ENCODE measurements around the gene UNC5C.

Gene UNC5C

DNA sequence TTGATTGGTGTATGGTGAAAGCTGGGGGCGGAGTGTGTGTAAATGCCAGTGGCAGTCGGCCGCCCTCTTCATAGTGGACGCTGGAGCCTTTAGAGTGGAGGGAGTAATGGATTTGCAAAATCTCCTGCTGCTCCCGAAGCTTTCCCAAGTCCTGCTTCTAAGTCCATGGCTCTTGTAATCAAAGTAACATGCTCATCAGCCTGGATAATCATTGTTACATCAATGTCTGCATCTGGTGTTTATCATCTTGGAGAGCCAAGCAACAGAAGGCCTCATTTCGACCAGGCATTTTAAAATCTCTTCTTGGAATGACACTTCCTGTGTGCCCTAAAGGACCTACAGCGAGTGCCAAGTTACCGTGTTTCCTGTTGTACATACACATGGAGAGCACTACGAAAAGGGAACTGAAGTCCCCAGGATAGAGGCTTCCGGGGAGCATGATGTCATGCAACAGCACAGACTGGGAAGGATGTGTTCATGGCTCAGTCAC lies 32.2 kb downstream of the UNC5C start:
- DNase-seq: no peak

DNA sequence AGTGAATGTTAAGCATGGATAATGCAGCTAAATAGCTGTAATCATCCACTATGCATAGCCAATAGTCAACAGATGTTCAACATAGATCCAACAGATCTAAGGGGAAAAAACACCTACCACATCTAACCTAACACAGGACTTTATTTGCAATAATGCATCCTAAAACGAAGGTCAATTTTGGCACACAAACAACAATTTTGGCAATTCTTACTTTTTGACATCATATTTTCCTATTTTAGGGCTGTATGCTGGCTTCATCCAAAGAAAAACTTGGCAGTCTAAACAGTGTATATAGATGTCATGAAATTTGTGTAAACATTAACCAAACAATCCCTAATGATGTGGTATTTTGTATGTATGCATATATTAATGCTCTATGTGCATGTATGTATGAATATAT lies 33.2 kb downstream of the UNC5C start:
- DNase-seq: no peak

DNA sequence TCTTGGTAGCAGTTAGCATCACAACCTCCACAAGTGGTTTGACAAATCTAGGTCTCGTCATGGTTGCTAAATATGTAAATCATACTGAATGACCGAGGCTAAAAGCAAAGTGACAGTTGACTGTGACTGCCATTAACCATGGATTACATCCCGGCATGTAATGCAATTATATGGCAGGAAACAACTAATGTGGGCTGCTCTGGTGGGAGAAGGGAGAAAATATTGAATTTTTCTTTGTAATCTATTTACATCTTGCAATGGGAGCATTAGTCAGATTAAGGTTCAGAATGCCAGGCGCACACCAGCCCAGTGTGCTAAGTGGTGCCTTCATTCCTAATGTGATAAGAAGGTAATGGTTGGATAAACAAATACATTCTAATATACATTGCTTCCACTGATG lies 35.8 kb downstream of the UNC5C start:
- DNase-seq: no peak

DNA sequence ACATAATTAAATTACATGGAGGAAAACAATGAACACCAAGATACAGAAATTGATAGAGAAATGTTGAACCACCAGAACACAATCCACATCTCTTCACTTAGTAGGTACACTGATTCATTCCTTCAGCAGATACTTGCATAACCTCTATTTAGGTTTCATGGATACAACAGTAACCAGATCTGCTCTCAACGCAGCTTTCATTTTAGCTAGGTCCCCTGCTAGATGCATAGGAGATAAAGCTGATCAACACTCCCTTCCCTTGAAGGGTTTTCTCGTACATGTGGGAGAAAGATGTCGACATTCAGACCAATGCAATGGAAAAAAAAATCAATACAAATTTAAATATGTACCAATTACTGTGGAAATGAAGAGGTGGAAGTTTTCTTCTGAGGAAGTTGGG lies 37.3 kb downstream of the UNC5C start:
- DNase-seq: no peak

DNA sequence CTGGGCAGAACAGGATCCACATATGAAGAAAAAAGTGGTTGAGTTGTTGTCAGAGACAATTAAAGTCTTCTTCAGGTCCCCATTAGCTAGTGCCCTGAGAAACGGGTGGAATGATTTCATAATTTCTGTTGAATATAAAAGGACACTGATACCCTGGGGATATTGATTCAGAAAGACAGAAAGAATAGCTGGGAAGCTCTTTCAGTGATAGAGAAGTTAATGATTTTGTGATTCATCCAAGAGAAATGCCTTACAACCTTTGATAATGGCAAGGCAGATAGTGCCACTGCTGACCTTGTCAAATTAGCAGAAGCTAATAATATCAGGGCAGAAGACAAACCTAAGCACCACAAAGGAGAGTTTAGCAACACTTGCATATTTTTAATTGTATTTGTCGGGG lies 37.9 kb downstream of the UNC5C start:
- DNase-seq: no peak

DNA sequence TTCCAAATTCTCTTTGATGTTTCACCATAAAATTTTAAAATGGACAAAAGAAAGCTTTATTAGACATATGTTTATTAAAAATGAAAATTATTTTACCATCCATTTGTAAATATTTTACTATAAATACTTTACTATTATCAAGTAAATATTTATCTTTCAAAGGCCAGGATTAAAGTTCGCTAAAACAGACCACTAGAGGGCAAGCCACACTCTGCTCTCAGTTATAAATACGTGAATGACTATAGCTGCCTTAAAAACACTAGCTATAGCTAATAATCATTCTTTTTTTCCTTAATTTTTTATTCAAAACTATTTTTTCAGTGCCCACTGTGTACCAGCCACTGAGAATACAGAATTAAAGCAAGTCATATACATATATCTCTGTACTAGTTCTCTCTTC lies 38.6 kb downstream of the UNC5C start:
- DNase-seq: no peak

DNA sequence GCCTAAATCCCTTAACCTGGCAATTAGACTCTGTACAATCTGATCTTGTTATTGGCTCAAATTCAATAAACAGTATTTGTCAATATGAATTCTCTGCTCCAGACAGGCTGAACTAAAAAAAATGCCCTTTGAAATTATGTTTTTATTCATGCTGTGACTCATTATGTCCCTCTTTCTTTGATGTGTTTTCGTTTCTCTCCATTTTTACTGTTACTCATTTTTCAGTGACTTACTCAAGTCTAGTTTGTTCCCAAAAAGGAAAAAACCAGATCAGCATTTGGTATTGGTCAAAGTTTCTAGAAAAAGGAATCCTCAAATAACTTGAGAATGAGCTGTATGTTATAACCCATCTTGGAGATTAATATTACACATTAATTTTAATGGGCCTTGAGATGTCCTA lies 40.4 kb downstream of the UNC5C start:
- no peak for DNase-seq

DNA sequence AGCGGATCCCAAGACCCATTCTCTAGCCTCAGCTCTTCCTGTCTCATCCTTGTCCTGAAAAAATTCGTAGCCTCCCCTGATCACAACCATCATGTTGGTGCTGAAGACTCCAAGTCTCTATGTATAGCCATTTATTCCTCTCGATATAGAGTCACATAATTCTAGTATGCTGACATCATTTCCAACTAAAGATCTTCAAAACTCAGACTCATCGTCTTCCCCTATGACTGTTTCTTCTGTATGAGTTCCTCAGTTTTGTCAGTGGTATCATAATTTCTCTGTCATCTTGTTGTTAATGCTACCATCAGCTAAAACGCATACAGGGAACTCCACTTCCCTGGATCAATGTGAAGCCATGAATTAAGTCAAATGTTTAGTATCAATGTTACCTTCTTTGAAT lies 41.2 kb downstream of the UNC5C start:
- no peak for DNase-seq

DNA sequence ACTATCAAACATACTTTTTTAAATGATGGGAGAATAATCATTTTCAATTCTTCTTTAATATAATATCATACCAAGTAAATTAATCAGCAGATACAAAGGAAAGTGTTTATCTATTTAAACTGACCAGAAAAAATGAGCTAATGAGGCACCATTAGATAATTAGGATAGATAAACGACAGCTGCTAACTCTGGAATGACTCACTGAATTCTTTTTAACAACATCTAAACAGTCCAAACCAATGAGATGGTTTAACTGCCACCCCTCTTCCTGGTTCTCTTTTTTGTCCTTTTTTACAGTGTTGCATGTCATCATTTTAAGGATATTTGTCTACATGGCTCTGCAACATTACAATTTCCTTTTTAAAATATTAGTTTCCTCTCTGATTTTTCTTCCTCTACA lies 41.6 kb downstream of the UNC5C start:
- DNase-seq: no peak

DNA sequence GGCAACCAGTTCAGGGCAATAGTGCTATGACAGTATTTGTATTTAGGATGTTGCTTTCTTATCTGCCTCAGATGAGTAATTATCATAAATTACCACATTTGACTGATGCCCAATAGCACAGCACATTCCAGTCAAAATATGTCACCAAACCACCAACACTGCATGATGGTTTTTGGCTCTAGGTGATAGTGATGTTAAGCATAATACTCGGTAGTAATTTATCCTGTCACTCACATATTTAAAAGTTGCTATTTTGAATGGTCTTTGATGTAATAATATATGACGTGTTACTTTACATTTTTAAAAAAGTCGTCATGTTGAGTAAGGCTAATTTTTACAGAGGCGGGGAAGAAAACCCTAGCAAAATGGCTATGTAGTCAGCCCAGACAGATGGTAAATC lies 42.5 kb downstream of the UNC5C start:
- no peak for DNase-seq

DNA sequence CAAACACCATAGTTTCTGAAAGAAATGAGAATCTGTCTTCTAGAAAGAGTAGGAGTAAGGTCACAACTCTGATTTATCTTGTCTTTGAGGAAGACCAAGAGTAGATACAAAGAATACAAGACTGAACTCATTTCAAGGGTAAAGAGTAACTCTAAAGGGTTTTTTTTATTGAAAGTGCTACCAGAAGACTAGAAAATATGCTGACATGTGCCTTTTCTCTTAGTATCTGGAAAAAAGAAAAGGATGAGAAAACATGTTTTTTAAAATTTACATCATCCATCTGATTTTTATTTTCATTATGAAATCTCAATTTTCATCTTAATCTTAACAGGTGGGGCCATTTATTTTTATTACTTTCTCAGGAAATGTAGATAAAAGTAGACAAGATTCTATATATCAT lies 43.0 kb downstream of the UNC5C start:
- DNase-seq: no peak

DNA sequence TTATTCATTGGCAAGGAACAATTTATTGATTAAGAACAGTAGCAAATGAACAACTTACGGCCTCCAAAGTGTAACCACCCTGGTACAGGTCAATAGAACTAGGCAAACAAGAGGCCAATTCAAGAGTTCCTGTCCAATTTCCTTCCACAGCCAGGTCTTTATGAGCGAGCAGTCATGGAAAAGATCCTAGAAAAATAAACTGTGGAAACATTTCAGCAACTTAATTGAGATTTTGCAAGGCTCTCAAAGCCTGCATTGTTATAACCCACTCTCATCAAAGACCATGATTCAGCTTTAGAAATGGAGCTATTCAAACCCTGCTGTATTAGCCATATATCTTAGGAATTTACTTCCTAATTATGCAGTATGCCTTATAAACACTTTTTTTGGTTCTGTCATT lies 43.6 kb downstream of the UNC5C start:
- DNase-seq: no peak

DNA sequence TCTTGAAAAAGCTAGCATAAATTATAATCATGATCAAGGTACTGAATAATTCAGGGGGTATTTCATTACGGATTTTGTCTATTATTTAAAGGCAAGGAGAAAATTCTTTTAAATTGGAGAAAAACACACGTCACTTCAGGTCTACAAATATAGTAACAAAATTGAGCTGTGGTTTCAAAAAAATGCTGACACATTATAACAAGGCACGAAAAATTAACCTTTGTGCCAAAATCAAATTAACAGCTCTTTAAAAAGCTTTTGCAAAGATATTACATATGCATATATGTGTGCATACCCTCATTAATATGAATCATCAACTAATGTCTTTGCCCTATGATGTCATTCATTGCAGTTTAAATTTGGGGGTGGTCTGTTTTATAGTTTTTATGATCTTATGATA lies 44.3 kb downstream of the UNC5C start:
- DNase-seq: no peak

DNA sequence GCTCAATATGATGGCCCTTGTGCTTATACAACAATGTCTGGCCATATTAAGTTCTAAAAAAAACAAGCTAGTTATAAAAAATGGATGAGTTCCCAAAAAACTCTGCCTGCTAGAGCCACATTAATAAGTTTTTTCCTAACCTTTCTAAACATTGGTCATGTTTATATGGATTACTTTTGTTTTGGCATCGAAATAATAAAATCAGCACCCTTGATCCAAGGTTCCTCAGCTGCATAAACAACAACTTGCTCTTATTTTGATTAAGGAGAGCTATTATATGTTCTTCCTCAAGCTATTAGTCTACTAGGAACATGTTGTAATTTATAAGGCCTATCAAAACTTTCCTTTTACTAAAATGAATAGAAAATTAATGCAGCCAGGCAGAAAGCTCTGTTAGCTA lies 48.4 kb downstream of the UNC5C start:
- DNase-seq: no peak

DNA sequence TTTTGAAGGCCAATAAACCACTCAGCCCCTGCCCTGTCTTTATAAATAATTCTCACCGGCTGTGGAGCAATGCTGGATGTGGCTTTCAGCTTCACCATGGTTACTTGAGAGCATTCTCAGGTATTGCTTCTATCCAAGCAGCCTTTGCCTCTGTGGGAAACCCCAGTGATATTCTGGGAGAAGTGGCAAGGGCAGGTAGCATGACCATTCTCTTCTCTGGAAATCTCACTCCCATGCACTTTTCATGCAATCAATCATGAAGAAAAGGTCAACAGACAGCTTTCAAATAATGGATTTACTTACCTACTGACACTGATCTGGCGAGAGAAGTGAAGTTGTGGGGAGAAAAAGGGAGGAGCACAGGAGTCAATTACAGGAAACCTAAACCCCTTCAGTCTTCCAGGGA lies 49.5 kb downstream of the UNC5C start:
- DNase-seq: no peak

DNA sequence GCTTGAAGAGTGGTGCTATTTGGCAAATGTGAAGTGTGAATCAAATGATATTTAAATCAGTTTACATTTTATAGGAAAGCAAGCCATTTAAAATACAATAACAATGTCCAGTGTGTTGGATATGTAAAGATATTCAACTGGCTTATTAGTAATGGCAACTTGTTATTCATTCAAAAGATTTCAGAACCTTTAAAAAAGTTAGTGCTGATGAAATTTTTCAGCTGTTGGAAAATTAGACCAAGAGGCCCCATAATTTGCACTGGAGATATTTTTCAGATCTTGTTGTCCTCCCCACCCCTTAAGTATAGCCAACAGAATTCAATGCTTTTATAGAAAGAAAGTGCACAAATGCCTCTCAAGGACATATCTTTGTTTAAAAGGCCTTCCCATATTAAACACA lies 54.6 kb downstream of the UNC5C start:
- DNase-seq: no peak

DNA sequence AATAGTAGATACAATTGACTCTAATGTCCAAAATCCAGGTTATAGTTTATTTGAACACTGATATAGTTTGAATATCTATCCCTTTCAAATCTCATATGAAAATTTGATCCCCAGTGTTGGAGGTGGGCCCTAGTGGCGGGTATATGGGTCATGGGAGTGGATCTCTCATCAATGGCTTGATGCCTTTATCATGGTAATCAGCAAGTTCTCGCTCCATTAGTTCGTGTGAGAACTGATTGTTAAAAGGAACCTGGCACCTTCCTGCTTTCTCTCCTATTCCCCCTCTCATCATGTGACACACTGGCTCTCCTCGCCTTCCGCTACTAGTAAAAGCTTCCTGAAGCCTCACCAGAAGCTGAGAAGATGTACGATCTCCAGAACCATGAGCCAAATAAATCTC lies 70.1 kb downstream of the UNC5C start:
- DNase-seq: no peak

DNA sequence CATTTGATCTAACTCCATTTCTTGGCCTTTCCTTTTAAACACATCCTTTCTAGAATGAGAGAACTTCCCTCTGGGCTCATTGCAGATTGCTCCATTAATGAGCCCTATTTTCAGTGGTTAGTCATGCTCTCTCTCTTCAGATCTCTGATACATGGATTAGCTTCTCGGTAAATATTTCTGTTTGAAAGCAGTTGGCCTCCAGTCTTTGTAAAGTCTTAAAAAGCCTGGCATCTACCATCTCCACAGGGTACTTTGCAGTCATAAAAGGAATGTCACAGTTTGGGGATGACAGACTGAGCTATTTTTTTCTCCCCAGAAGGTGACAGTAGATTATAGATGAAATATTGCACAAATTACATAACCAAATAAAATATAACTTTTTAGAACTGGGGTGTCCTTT lies 72.7 kb downstream of the UNC5C start:
- DNase-seq: no peak

DNA sequence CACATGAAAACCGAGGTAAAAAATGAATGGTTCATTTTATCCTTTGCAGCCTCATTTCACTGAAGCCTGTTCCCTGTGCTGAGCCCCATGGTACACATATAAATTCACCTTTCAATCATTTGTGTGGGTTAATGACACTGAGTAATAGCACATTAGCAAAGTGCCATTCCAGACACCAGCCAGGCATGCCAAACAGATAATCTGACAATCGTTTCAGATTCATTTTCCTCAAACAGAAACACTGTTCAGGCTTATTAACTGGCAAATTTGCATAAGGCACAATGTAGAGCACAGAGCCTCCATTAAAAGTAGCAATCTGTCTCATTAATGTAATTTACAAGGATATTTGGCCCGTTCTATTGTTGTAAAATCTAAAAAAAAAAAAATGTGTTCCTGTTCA lies 76.2 kb downstream of the UNC5C start:
- DNase-seq: no peak

DNA sequence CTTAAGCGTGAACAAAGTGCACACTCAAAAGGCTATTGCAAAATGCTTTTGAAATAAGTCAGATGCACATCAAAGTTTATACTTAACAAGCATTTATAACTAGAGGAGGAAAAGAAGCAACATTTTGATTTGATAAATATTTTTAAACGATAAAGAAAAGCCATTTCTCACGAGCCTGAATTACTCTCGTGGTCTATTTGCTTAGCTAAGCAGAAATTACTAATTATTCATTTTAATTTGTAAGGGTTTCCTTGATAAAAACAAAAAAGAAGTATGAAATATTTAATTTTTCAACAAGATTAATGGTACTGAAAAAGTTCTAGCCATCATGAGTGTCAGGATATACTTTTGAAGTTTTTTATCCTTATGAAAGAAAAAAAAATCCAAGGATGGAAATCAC lies 78.2 kb downstream of the UNC5C start:
- DNase-seq: no peak

DNA sequence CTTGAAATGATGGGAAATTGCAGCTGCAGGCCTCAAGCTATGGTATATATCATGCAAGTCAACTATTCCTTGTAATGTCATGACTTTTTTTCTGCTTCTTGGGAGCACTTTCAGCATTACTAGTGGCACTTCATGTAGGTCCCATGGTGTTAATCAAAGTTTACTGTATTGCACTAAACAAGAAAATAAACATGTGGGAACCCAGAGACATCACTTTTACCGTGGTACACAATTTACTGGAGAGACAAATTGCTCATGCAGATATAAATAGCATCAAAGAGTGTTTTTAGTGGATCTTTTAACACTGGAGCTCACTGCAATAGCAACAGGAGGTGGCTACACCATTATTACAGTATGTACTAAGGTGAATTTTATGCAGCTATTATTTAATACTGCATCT lies 79.2 kb downstream of the UNC5C start:
- DNase-seq: no peak

DNA sequence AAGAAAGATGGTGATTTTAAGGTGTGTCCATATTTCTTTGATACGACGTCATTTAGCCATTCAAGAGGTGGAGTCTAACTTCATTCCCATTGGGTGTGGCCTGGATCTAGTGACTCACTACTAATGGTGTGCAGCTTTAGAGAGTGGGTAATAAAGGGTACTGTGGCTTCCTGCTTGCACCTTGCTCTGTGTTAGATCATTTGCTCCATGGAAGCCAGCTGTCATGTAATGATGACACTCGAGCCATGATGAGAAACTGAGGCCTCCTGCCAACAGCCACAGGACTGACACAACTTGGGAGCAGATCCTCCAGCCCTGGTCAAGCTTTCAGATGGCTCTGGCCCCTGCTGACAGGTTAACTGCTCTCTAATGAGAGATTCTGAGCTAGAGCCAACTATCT lies 82.0 kb downstream of the UNC5C start:
- no peak for DNase-seq

DNA sequence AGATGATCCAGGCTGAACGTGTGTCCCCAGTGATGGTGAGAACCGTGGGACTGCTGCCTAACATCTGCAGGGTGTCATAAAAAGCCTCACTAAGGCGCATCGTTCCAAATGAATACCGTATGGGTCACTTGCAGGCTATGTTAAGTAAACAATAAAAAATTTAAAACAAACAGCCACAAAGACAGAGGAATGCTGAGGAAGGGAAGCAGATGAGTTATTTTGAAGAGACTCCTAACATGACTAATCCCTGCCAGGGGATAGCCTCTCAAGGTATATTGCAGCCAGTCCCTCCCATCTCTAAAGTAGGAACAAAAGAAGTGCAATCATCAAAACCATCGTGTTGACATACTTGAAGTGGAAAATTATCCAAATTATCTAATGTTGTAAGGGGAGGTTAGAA lies 83.8 kb downstream of the UNC5C start:
- DNase-seq: no peak

DNA sequence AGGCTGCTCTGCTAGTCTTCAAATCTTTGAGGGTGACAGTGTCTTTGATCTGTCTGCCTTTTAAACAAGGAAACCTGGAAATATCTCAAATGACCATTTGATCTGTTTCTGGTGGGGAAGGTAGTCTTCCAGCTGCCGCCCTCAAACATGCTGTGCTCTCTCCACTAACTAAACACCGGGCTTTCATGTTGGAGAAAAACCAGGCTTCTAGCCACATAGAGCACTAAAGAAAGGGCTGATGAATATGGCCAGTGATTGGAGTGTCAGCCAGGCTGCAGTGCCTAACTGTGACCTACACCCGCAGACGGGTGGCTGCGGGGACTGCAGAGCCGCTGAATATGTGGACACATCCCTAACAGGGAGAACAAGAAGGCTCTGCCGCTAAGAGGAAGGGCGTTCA lies 85.9 kb downstream of the UNC5C start:
- DNase-seq: no peak

DNA sequence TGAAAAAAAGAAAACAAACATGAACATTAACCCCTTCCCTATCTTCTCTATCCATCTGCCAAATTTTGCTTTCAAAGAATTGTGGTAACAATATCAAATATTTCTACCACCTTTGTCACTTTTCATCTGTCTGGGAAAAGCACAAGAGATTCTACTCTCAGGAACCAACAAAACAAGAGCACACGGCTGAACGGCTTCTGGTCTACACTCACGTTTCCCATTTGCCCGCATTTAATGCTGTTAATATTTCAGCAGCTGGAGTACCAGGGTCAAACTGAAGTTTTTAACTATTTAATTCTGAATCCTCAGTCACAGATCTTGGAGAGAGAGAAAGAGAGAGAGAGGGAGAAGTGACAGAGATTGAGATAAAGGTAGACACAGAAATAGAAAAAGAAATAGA lies 91.4 kb downstream of the UNC5C start:
- no peak for DNase-seq

DNA sequence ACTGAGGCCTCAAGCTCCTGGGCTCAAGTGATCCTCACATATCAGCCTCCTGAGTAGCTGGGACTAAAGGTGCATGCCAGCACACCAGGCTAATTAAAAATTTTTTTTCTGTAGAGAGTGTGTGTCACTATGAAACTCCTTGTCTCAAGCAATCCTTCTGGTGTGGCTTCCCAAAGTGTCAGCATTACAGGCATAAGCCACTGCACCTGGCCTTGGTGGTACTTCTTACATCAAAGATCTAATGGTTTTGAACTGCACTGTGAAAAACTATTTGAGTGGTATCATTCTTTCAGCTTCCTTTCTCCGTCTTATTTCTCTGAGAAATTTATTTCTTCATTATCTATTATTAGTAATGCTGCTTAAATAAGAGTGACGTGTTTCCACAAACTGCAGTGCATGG lies 98.5 kb downstream of the UNC5C start:
- no peak for DNase-seq
